ENCODE measurements around the gene TSPAN31.

DNA sequence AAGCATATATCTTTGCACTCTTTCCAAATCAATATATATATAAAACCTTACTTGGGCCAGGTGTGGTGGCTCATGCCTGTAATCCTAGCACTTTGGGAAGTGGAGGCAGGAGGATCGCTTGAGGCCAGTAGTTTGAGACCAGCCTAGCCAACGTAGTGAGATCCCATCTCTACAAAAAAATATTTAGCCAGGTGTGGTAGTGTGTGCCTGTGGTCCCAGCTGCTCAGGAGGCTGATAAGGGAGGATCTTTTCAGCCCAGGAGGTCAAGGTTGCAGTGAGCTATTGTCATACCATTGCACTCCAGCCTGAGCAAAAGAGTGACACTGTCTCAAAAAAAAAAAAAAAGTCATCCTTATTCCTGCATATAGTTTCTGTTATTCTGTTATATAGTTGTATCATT lies 36.5 kb upstream of the TSPAN31 start:
- TF ChIP-seq POLR2A (IDR thresholded peaks at IDR 0.05): no peak
- TF ChIP-seq, protein P1, sequence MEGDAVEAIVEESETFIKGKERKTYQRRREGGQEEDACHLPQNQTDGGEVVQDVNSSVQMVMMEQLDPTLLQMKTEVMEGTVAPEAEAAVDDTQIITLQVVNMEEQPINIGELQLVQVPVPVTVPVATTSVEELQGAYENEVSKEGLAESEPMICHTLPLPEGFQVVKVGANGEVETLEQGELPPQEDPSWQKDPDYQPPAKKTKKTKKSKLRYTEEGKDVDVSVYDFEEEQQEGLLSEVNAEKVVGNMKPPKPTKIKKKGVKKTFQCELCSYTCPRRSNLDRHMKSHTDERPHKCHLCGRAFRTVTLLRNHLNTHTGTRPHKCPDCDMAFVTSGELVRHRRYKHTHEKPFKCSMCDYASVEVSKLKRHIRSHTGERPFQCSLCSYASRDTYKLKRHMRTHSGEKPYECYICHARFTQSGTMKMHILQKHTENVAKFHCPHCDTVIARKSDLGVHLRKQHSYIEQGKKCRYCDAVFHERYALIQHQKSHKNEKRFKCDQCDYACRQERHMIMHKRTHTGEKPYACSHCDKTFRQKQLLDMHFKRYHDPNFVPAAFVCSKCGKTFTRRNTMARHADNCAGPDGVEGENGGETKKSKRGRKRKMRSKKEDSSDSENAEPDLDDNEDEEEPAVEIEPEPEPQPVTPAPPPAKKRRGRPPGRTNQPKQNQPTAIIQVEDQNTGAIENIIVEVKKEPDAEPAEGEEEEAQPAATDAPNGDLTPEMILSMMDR (IDR thresholded peaks at IDR 0.05 in 8 of 11, conservative IDR thresholded peaks at IDR 0.05 in 3 of 11): no peak

All from spleen (tissue), 7 donors.